ENCODE data around the gene HRG.
"Not testable (repeated sequence)": the region's sequence is repeated elsewhere in the genome, so short reads cannot be mapped to it uniquely, and the experiment has no call there.

DNA sequence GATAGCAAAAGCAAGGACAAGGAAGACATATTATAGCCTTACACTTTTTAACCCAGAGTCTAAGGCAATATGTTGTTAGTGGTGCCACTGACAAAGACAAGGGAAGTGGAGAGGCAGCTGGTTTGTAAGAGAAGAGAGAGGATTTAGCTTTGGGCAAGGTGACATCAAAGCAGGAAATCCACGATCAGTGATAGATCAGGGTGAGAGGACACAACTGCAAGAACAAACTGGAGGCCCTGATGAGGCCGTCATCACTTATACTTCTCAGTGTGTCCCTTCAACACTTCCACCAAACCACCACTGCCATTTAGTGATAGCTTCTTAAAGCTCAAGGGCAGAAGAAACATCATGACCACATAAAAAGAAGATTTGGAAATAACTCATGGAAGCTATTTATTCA lies 20.7 kb downstream of the HRG start:
- not testable (repeated sequence) for TF ChIP-seq USF2 (IDR thresholded peaks at IDR 0.05; ENCODE audit: low read depth, low read length); CEBPB (IDR thresholded peaks at IDR 0.05; ENCODE audit: low read depth, low read length); CHD1 (IDR thresholded peaks at IDR 0.05; ENCODE audit: low read depth, low read length); POLR2A (IDR thresholded peaks at IDR 0.05; ENCODE audit: low read depth, low read length); SMC3 (IDR thresholded peaks at IDR 0.05; ENCODE audit: low read depth, low read length); MXI1 (IDR thresholded peaks at IDR 0.05; ENCODE audit: borderline replicate concordance, low read depth, low read length)
- TF ChIP-seq, protein P1, sequence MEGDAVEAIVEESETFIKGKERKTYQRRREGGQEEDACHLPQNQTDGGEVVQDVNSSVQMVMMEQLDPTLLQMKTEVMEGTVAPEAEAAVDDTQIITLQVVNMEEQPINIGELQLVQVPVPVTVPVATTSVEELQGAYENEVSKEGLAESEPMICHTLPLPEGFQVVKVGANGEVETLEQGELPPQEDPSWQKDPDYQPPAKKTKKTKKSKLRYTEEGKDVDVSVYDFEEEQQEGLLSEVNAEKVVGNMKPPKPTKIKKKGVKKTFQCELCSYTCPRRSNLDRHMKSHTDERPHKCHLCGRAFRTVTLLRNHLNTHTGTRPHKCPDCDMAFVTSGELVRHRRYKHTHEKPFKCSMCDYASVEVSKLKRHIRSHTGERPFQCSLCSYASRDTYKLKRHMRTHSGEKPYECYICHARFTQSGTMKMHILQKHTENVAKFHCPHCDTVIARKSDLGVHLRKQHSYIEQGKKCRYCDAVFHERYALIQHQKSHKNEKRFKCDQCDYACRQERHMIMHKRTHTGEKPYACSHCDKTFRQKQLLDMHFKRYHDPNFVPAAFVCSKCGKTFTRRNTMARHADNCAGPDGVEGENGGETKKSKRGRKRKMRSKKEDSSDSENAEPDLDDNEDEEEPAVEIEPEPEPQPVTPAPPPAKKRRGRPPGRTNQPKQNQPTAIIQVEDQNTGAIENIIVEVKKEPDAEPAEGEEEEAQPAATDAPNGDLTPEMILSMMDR (conservative IDR thresholded peaks at IDR 0.05; ENCODE audit: low read depth, low read length): not testable (repeated sequence)
